CD4-positive, alpha-beta T cell treated with Interferon alpha-2 for 1 hour (primary cell): ENCODE measurements around the gene PSMA7.

Experiments
- DNase-seq, 2 donors: peaks; one replicate each; pipeline ENCODE4 v3.0.0-alpha.2; 2020 to 2022

Gene PSMA7

DNA sequence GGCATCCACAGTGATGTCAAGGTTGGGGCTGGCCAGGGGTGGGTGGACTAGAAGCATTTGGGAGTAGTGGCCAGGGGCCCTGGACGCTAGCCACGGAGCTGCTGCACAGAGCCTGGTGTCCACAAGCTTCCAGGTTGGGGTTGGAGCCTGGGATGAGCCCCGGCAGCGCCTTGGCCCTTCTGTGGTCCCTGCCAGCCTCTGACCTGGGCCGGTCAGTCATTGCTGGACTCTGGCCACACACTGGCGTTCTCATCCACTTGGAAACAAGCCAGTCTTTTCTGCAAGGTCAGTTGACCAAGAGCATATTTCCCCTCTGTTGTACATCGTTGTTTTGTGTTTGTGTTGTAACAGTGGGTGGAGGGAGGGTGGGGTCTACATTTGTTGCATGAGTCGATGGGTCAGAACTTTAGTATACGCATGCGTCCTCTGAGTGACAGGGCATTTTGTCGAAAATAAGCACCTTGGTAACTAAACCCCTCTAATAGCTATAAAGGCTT lies 8.4 kb downstream of the PSMA7 start:
- DNase-seq = no peak

DNA sequence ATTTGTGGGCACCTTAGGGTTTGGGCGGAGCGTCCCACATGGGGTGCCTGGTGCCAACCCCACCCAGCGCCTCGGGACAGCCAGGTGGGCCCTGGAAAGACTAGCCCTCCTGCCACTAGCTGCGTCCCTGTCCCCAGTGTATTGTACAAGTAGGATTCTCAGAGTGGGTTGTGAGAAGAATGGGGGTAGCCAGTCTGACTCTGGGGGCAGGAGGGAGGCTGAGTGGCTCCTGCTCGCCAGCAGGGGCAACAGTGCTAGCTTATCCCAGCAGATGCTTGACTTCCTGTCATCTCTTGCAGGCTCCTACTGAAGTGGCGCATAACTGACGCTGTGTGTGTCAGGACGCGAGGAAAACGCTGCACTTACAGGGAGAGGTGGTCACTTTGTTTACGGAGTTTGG lies 9.3 kb downstream of the PSMA7 start:
- no peak for DNase-seq

DNA sequence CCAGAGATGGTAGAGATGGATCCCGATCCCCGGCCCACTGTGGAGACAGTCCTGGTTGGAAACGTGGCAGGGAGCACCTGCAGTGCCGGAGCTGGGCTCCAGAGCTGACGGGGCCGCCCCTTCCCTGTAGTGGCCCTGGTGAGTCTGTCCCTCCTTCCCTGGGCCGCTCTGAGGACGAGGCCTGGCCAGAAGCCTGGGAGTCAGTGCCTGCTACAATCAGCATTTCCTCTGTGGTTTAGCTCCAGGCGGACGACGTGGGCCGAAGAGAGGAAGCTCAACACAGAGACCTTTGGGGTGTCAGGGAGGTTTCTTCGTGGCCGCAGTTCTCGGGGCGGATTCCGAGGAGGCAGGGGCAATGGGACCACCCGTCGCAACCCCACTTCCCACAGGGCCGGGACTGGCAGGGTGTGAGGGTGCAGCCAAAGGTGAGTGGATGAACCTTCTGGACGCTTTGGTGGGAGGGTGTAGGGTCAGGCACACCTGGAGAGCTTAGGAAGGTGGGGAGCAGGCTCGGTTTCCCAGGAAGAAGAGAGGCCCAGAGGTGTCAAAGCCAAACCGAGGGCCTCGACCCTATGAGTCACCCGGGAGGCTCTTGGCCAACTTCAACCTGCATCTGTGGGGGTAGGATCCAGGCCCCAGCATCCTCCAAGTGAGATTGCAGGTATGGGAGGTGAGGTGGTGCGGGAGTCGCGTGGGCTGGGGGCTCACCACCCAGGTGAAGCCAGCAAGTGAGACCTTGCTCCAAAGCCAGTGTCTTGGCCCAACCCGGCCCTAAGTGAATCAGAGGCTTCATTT lies 9.9 kb downstream of the PSMA7 start:
- no peak for DNase-seq

DNA sequence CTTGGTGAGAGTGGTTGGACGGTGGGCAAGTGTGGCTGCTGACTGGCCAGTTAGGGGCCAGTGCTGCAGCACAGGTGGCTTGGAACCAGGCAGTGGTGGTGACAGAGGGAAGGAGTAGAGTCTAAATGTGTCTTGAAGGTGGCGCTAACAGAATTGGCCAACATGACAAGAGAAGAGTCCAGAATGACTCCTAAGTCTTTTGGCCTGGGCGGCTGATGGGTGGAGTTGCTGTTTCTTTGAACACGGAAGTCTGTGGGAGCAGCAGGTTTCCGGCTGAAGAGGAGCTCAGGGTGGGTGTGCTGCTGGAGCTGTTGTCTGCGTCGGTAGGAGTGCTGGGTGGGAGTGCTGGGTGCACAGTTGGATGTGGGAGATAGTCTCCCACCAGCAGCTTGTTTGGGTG lies 10.8 kb downstream of the PSMA7 start:
- DNase-seq = no peak

DNA sequence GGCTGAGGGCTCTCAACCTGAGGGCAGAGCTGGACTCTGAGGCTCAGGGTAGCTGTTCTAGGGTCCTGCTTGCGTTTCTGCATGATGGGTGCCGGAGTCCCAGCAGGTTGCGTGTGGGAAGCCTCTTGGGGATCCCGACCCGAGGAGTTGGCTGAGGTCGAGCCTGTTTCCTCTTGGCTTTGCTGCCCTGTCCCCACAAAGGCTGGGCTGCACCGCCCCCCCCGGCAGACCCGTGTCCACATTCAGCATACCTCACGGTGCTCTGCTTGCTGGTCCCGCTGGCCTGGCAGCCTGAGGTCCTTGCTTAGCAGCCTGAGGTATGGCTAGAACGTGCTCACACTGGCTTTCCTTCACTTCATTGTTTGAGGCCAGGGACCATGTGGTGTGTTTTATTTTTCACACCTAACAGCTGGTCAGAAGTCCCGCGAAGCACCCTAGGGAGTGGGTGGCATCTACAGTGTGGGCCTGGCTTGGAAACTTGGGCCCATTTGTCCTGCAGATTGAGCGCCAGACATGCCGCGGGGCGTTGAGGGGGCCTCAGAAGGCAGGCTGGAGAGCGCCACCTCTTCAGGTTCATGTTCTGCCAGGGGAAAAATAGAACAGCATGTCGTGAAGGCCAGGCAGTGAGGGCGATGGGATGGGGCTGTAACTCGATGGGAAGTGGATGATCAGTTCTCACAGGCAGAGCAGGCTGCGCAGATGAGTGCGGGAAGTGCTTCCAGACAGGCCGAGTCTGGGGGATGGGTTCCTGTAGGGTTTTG lies 11.5 kb downstream of the PSMA7 start:
- DNase-seq = no peak

DNA sequence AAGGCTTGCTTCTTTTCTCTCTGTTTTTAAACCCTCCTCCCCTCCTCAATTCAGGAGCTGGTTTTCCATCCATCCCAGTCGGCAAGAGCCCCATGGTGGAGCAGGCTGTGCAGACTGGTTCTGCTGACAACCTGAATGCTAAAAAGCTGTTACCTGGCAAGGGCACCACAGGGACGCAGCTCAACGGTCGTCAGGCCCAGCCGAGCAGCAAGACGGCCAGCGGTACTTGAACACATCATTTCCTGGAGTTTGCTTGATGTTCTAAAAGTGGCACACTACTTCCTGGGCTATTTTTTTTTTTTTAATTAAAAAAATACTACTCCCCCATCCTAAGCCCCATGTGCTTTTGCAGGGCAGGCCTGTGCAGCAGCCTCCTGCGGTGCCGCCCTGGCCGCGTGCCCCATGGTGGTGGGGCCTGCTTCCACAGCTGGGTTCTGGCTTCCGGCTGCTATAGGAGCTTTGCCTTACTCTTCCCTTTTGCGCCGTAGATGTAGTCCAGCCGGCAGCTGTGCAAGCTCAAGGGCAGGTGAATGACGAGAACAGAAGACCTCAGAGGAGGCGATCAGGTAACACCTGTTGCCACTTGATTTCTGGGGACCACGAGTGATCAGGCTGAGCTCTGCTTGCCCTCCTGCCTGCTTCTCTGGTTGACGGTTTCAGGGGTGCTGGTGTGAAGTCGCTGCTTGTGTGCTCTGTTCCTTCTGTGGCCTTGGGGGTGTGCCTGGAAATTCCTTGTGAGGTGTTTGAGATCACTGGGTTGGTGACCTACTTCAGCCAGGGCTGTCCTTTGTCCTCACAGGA lies 13.3 kb downstream of the PSMA7 start:
- no peak for DNase-seq

DNA sequence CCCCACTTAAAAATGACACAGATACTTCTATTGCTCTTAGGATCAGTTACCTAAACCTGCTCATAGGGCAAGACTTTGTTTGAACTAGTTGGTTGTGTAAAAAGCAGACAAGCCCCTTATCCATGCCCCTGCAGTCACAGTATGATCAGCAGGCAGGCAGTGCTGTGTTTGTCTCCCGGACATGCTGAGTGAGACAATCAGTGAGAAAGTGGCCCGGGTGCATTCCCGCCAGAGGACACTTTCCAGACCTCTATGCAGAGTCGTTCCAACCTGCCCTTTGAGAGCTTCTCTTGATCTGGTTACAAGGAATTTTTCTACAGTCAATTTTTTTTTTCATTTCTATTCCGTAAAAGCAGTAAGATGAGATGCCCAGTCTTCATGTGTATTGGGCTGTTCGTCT lies 14.7 kb downstream of the PSMA7 start:
- no peak for DNase-seq

DNA sequence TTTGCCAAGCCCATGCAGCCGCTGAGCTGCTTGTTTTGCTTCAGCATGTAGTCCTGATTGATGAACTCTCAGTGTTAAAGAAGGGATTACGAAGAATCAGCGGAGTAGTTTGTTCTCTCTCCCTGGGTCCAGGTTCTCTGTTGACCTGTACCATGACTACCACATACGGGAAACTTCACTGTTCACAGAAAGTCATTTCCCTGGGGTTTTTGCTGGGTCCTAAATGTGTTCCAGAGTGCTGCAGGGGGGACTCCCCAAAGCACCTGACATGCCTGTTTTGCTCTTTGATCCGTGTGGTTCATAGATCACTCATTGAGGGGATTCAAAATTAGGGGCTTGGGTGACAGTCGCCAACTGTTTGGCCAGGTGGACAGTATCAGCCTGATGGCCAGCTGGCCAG lies 15.4 kb downstream of the PSMA7 start:
- no peak for DNase-seq

DNA sequence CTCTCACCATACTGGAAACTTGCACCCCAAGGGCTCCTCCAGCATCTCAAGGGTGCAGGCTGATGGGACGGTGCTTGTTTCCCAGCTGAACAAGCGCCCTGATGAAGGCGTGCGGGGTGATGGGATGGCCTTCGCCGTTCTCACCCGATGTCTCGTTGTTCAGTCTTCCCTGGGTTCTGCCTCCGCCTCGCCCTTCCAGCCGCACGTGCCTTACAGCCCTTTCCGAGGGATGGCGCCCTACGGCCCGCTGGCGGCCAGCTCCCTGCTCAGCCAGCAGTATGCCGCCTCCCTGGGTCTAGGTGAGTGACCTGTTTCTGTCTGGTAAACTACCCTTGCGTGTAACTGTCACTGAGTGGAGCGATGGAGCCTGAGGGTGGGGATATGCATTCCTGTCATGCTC lies 17.1 kb downstream of the PSMA7 start:
- DNase-seq = no peak

DNA sequence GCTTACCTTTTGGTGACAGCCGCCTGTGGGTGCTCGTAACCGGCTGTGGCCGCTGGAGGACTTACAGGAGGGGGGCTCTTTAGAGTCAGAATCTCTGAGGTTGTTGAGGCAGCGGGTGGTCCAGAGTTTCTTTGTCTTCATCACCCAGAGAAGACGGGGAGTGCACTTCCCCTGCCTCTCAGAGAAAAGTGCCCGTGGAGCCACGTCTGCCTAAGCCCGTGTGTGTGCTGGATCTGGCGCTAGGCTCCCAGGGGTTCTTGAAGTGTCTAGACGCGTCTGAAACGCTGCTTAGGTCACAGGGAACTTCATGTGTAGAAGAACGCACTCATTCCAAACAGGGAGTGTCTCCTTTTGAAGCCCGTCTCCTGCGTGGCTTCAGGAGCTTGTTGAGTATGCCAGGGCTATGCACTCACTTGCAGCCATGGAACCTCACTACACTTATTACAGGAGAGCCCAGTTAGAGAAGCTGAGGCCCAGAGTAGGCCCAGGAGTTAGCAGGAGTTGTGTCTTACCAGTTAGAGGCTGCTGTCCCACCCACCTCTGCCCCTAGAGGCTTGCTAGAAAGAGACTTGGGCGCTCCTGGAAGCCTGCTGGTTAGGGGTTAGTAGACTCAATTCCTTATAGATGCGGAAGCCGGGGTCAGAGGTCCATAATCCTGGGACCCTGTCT lies 19.6 kb downstream of the PSMA7 start:
- no peak for DNase-seq

DNA sequence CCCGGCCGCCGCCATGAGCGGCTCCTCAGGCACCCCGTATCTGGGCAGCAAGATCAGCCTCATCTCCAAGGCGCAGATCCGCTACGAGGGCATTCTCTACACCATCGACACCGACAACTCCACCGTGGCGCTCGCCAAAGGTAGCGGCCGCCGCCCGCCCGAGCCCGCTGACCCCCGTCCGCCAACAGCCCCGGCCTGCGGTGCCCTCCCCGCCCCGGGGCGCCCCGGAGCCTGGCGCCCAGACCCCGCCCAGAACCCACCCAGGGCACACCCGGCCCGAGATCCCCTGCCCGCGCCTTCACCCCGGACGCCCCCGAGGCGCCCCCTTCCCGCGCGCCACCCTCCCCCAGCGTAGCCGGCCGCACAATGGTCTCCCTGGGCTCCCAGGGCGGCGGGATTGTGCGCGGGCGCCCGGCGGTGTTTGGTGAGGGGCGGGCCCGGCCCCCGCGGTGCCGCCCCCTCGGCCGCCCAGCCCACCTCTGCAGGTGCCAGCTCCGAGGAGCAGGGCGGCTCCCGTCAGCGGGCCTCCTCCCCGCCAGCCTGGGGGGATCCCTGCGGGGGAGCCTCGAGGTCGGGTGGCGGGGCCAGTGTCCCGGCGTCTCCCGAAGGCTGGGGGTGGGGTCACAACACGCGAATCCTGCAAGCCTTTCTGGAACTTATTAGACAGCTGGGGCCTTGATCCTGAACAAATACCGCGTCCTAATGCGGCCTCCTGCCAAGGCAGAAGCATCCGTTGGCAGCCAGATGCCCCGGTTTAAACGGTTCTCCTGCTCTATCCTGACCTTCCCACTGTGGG lies 20.3 kb downstream of the PSMA7 start:
- DNase-seq = peak; percentile 29 to 51

DNA sequence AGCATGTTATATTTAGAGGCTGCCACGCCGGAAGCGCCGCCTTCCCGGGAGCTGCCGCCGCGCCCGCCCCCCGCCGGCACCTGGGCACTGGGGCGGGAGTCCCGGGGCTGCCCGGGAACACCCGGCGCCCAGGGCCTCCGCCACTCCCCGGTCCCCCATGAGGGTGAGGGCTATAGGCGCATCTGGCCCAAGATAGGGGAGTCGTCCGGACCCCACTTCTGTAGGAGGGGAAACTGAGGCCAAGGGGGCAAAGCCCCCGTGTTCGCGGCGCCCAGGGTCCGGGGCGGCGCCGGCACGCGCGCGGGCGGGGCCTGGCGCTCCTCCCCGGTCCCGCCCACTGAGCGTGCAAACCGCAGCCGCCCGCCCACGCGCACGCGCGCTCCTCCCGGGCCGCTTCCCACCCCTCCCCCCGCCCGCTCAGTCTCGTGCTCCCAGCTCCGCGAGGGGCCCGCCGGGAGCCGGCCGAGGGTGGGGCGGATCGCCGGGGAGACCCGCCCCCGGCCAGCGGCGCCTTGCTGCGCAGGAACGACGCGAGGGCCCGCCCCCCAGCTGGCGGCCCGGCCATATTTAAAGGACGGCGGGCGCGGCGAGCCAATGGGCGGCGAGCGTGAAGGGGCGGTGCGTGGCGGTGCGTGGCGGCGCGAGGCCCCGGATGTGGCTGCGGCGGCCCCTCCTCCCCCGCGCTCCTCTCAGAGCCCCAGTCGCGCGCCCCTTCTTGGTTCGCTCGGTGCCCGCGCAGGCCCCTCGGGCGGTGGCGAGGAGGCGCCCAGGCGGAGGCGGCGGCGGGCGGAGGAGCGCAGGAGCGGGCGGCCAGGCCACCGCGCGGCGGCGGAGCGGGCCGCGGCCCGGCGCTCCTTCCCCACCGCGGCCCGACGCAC lies 21.2 kb downstream of the PSMA7 start, which contains the start of gene LSM14B:
TSS of gene LSM14B (plus strand) at position 700 of the 878 bp plus-strand sequence. CDS start 192 bp downstream, outside the sequence.
- DNase-seq = peak; percentile 97

DNA sequence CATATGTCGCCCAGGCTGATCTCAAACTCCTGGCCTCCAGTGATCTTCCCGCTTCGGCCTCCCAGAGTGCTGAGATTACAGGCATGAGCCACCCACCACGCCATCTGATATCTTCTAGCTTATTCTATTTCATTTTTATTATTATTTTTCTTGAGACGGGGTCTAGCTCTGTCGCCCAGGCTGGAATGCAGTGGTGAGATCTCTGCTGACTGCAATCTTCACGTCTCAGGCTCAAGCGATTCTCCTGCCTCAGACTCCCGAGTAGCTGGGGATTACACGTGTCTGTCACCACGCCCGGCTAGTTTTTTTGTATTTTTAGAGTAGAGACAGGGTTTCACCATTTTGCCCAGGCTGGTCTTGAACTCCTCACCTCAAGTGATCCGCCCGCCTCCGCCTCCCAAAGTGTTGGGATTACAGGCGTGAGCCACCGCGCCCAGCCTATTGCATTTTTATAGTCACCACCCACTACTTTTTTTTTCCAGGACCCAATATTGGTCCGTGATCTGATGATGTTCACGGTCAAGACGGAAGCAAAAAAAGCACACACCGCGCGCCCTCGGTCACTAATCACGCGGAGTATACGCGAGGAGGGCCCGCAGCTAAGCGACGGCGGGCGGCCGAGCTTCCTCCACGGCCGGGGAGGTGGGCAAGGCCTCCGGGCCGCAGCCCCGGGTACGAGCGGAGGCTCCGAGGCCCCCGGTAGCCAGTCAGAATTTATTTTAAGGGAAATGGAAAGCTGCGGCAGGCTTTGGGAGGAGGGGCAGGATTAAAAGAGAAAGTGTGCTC lies 22.0 kb downstream of the PSMA7 start:
- no peak for DNase-seq

DNA sequence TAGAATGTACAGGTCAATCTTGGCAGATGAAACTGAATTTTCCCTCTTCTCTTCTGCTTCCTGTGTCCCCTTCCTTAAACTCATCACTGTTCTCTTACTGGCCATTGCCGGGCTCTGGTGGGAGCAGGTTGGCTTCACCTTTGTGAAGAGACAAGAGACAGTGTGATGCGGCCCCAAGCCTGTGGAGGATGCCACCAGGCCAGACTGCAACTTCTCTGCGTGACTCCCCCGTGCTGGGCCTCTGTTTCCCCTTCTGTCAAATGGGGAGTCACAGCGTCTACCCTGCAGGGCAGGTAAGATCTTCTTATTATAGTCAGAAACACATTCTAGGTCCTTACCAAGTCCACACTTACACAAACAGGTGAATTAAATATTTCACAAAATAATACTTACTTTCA lies 22.8 kb downstream of the PSMA7 start:
- DNase-seq = no peak

DNA sequence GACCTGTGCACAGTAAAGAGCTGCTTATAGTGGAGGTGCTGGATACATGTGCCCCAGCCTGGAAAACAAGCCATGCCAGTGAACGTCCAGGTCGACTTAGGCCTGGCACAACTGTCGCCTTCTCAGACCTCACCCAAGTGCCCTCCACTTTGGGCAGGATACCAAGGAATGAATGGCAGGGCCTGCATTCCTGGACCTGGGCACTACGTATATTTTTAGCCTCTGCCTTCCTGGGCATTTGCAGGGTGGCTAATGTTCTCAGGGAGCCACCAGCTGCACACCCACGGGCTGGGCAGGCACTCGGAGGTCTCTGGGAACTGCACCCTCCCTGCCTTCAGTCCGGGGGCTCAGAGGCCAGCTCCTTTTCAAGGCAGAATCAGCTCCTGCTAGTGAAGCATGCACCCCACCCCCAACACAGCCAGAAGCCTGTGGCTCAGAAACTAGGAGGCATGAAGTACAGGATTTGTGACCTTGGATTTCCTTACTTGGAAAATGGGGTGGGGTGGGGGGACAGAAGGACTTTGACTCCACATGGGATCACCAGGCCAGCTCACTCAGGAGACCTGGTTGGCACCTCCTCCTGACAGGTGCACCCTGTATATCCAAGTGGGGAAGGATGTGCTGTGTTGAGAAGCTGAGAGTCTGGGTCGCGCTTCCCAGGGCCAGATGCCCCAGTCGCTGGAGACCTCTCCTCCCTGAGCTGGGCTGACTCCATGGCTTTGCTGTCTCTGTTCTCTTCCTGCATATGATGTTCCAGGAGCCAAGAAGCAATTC lies 23.4 kb downstream of the PSMA7 start:
- no peak for DNase-seq

DNA sequence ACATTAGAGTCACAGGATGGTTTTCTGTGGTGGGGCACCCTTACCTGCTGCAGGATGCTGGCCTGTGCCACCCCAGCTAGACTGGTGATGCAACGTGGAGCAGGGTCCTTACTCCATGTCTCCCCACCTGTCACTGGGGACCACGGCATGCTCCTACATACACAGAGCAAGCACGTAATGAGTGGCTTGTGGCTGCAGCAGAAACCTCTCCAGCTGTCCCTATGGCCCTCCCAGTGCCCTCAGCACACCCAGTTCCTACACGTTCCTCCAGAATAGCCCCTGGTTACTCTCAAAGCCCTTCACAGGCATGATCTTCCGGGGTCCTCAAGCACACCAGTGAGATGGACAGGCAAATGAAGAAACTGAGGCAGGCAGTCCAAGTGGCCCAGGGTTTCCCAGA lies 24.1 kb downstream of the PSMA7 start:
- DNase-seq = no peak

DNA sequence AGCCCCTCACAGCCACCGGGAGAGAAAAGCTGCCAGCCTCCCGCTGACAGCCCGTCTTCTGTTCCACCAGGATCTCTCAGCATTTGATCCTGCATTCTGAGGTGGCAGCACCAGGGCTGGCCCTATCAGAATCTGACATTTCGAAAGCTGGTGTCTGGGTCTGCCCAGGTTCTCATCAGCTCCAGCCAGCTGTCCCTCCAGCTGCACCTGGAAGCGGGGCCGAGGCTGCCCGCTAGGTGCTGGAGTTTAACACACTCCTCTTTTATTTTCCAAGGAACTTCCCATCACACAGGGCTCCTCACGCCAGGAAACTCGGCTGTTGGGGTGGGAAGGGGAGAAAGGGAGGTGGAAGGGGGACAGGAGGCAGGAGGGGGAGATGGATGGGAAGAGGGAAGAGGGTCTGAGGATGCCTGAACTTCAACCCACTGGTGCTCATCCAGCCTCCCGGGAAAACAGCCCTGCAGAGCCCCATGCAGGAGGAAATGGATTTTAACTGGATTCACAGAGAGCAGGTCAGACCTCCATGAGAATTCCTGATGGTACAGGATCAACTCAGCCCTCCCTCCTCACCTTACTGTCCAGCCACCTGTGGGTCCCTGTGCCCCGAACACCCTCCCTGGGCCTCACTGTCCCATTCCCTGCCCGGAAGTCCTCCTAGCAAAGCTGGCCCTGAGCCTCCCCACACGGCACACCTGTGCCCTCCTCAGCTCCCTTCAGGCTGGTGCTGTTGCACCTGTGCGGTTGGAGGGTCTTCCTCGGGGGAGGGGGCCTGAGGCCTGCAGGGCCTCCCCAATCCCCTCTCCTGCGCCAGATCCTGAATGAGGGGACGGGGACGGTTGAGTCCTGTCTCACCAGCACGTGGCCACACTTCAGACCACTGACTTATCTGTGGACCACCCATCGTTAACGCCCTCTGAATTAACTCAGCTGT lies 24.8 kb downstream of the PSMA7 start:
- DNase-seq = no peak

DNA sequence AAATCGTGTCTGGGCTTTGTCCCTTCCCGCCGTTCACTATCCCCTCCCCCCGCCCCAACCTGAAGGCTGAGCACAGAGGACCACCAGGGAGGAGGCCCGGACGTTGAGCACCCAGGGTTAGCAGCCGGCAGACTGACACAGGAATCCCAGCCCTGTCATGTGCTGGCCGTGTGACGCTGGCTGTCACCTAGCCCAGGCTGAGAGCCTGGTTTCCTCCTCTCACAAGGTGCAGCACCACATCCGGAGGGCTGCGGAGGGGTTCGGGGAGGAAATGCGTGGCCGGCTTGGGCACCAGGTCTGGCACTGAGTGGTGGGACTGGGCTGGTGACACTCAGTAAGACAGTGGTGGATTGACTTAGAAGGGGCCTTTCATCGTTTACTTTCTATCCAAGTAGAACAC lies 25.5 kb downstream of the PSMA7 start:
- DNase-seq = peak; percentile 78 to 83
